ENCODE results near the gene MTMR2.

DNA sequence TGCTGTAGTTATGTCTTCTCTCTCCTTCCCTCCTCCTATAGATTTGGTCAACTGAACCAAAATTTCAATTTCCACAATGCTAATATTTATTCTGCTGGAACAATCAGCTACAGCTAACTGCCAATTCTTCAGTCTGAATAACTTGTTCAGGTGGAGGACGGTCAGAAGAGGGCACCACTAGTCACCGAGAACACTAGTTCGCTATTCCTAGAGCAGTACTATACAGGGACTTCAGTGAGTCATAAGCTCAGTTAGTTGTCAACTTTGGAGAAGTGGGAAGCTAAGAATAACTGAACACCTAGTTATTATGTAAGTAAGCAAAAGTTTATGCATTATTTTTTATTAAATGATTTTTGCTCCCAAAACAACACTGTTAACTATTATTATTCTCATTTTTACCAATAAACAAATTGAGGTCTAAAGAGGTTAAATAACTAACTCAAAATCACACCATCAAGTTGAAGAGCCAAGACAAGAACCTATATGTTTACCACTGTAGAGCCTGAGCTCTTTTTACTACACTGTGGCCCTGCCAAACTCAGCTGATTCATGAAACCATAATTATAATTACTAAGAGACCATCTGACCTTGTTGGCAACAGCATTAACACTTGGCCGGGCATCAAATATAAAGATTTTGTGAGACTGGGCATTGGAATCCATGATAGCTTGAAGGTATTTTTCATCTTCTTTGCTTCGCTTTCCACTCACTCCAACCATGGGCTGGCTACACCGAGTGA, 74.7 kb downstream of the MTMR2 start:
- TF ChIP-seq, protein P1, sequence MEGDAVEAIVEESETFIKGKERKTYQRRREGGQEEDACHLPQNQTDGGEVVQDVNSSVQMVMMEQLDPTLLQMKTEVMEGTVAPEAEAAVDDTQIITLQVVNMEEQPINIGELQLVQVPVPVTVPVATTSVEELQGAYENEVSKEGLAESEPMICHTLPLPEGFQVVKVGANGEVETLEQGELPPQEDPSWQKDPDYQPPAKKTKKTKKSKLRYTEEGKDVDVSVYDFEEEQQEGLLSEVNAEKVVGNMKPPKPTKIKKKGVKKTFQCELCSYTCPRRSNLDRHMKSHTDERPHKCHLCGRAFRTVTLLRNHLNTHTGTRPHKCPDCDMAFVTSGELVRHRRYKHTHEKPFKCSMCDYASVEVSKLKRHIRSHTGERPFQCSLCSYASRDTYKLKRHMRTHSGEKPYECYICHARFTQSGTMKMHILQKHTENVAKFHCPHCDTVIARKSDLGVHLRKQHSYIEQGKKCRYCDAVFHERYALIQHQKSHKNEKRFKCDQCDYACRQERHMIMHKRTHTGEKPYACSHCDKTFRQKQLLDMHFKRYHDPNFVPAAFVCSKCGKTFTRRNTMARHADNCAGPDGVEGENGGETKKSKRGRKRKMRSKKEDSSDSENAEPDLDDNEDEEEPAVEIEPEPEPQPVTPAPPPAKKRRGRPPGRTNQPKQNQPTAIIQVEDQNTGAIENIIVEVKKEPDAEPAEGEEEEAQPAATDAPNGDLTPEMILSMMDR (CRISPR knock-in tag; IDR thresholded peaks at IDR 0.05) = peak; percentile 75
- TF ChIP-seq TEAD2 (CRISPR knock-in tag; IDR thresholded peaks at IDR 0.05) = no peak
- no peak for TF ChIP-seq POLR2A (IDR thresholded peaks at IDR 0.05; ENCODE audit: insufficient read depth in 1 of 2, low read depth in 2 of 2, low read length in 2 of 2)
- no peak for TF ChIP-seq LCORL (IDR thresholded peaks at IDR 0.05)
- no peak for TF ChIP-seq LCORL (CRISPR knock-in tag; IDR thresholded peaks at IDR 0.05)
- TF ChIP-seq, protein P2, sequence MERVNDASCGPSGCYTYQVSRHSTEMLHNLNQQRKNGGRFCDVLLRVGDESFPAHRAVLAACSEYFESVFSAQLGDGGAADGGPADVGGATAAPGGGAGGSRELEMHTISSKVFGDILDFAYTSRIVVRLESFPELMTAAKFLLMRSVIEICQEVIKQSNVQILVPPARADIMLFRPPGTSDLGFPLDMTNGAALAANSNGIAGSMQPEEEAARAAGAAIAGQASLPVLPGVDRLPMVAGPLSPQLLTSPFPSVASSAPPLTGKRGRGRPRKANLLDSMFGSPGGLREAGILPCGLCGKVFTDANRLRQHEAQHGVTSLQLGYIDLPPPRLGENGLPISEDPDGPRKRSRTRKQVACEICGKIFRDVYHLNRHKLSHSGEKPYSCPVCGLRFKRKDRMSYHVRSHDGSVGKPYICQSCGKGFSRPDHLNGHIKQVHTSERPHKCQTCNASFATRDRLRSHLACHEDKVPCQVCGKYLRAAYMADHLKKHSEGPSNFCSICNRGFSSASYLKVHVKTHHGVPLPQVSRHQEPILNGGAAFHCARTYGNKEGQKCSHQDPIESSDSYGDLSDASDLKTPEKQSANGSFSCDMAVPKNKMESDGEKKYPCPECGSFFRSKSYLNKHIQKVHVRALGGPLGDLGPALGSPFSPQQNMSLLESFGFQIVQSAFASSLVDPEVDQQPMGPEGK (CRISPR knock-in tag; IDR thresholded peaks at IDR 0.05) = no peak
- TF ChIP-seq, protein P3, sequence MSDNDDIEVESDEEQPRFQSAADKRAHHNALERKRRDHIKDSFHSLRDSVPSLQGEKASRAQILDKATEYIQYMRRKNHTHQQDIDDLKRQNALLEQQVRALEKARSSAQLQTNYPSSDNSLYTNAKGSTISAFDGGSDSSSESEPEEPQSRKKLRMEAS (IDR thresholded peaks at IDR 0.05) = no peak
- no peak for TF ChIP-seq ZNF256 (CRISPR knock-in tag; conservative IDR thresholded peaks at IDR 0.05)
- no peak for TF ChIP-seq NFYB (CRISPR knock-in tag; IDR thresholded peaks at IDR 0.05)
- TF ChIP-seq ZNF431 (CRISPR knock-in tag; IDR thresholded peaks at IDR 0.05; ENCODE audit: borderline replicate concordance, low read depth) = no peak
- no peak for TF ChIP-seq TBL1XR1 (IDR thresholded peaks at IDR 0.05; ENCODE audit: borderline replicate concordance, low read length, partially characterized antibody)
- no peak for TF ChIP-seq RXRA (CRISPR knock-in tag; IDR thresholded peaks at IDR 0.05)

All from HepG2 (cell line).